Memory B cell (primary cell): ENCODE data around the gene MRPL45.

ENCODE experiments used
- ATAC-seq: fragments of 150-1000 bp; cut with Tn5 transposase; 2 replicates; pipeline ENCODE4 v1.10.0; 2021; ENCODE audit warnings: low read depth, mild to moderate bottlenecking, moderate library complexity
- DNase-seq, 2 donors: peaks; one replicate each; pipeline ENCODE4 v3.0.0; 2022; ENCODE audit warnings: low spot score in 2 of 2
- H3K27ac Mint-ChIP-seq: one replicate; pipeline ENCODE4 v1.8.0; 2022; ENCODE audit warnings: mild to moderate bottlenecking, moderate library complexity, mixed read lengths
- H3K27me3 Mint-ChIP-seq: one replicate; pipeline ENCODE4 v1.8.0; 2022; ENCODE audit warnings: mixed read lengths
- H3K36me3 Mint-ChIP-seq: one replicate; pipeline ENCODE4 v1.8.0; 2022; ENCODE audit warnings: mild to moderate bottlenecking, mixed read lengths
- H3K4me1 Mint-ChIP-seq: one replicate; pipeline ENCODE4 v1.8.0; 2022; ENCODE audit warnings: mixed read lengths
- H3K4me3 Mint-ChIP-seq: one replicate; pipeline ENCODE4 v1.8.0; 2022; ENCODE audit warnings: mild to moderate bottlenecking, moderate library complexity, mixed read lengths
- H3K9me3 Mint-ChIP-seq: one replicate; pipeline ENCODE4 v1.8.0; 2022; ENCODE audit warnings: mixed read lengths

Gene MRPL45

DNA sequence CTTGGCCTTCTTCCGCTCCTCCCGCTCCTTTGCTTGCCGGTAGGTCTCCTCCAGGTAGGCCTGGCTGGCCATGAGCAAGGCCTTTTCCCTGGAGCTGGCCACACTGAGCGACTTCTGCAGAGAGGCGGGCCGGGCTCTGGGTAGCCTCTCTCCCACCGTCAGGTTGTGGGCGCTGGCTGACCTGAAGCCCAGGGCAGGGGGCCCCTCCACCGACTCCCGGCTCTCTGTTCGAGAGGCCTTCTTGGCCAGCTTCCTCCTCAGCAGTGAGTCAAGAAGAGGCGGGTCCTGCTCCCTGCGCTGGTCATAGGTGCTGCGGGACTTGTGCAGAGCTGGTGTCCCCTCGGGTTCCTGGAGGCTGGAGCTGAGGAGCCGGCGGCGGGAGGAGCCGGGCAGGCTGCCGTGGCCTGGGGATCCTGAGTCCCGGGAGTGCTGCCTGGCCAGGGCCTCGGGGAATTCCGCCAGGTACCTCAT lies 34.0 kb downstream of the MRPL45 start:
- no peak for DNase-seq
- Mint-ChIP-seq H3K27ac (no peak overlapping the region), H3K27me3 (peaks cover 23% of the 10 kb centered on the region), H3K36me3 (no peaks in the 10 kb centered on the region), H3K4me1 (peaks cover 4% of the 10 kb centered on the region), H3K4me3 (no peak overlapping the region), H3K9me3 (no peaks in the 10 kb centered on the region)
- ATAC-seq: no peak

DNA sequence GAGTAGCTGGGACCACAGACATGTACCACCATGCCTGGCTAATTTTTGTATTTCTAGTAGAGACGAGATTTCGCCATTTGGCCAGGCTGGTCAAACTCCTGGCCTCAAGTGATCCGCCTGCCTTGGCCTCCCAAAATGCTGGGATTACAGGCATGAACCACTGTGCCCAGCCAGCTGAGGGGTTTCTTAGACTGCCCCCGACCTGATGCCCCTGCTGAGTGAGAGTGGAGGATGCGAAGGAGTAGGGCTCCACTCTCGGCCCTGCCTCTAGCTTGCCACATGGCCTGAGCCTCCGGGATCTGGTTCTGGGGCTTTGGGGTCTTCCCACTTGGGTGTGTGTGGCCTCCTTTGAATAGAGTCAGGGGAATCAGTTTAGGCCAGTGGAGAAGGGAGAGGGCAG lies 35.8 kb downstream of the MRPL45 start:
- H3K27me3 Mint-ChIP-seq: peaks cover 25% of the 10 kb centered on the region
- no peak for ATAC-seq

DNA sequence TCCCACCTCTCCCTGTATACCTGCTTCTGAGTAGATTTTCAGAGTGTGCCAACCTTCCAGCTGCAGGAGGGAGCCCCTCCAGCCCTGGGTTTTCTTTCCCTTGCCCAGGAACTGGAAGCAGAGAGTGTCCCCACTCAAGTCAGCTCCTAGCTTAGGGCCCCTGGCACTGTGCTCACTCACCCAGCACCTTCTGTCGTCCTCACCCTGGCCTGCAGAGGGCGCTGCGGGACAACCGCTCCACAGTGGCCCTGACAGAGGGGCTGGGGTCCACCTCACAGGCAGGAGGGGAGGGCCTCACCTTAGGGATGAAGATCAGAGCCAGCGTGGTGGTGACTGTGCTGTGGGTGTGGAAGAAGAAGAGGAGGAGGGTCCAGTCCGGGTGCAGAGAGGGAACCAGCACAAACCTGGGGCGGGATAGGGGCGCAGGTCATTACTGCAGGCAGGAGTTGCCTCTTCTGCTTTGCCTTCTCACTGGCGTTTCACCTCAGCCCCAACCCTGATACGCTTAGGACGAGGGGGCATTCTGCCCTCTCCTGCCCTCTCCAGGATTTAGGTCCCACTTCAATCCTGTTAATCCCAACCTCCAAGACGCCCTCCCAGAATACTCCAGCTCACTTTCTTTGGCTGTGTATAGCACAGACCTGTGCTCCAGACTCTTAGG lies 36.8 kb downstream of the MRPL45 start:
- no peaks in the 10 kb centered on the region for H3K9me3 Mint-ChIP-seq
- no peaks in the 10 kb centered on the region for H3K4me1 Mint-ChIP-seq
- no peak overlapping the region for H3K4me3 Mint-ChIP-seq
- peaks cover 22% of the 10 kb centered on the region for H3K27me3 Mint-ChIP-seq
- no peaks in the 10 kb centered on the region for H3K36me3 Mint-ChIP-seq
- no peak for ATAC-seq
- no peak overlapping the region for H3K27ac Mint-ChIP-seq
- DNase-seq: no peak

More for the DNA sequence above, 35.8 kb downstream of the MRPL45 start:
- no peak for DNase-seq
- H3K4me1 Mint-ChIP-seq: no peaks in the 10 kb centered on the region
- H3K4me3 Mint-ChIP-seq: no peak overlapping the region
- no peaks in the 10 kb centered on the region for H3K36me3 Mint-ChIP-seq
- no peak overlapping the region for H3K27ac Mint-ChIP-seq
- no peaks in the 10 kb centered on the region for H3K9me3 Mint-ChIP-seq

DNA sequence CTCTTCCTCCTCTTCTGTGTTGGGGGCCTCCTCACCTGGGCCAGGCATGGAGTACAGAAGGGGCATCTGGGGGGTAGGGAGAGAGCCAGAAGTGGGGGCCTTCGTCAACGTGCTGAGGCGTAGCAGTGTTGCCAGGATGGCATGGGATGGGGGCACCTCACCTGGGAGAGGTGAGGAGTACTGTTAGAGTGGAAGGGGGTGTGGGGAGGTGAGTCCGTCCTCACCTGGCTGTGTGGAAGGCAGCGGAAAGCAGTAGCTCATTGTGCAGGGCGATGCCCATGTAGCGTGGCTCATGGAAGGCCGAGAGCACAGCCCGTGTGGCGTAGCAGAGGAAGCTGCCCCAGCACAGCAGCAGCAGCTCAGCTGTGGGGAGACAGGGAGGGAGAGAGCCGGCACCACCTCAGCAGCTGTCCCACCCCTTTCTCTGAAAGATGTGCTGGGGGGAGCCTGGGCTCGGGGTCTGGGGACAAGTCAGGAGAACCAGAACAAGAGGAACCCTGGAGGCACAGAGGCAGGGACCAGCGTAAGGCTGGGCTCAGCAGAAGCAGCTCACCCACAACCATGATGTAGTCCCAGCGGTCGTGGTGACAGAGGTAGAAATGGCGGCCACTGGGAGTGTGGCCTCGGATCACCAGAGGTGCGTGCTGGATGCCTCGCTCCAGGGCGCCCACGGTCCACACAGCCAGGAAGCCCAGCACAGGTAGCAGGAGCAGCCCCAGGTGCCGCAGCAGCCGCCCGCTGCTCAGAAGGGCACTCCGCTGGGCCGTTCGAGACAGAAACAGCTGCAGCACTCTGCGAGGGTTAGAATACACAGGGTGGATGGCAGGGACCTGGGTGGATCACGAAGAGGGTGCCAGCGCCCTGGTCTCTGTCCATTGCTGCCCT lies 37.8 kb downstream of the MRPL45 start:
- DNase-seq (no peak), ATAC-seq (no peak)
- Mint-ChIP-seq H3K27ac (no peak overlapping the region), H3K27me3 (peaks cover 19% of the 10 kb centered on the region), H3K4me1 (no peaks in the 10 kb centered on the region), H3K4me3 (no peak overlapping the region), H3K9me3 (no peaks in the 10 kb centered on the region), H3K36me3 (no peaks in the 10 kb centered on the region)

DNA sequence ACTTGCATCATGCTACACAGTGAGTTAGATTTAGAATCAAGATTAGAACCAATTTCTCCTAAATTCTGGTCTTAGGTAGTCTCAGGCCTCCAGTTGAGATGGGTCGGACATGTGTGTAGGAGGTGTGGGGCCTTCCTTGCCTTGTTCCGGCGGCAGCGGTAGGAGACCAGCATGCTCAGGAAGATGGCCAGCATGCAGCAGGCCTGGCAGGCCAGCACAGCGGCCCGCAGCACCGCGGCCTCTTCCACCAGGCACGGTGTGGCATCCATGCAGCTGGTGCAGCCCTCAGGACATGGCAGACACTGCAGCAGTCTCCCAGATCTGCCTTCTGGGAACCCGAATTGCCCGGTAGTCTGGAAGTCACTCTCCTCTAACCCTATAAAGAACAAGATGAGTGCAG lies 39.9 kb downstream of the MRPL45 start:
- no peak overlapping the region for H3K4me3 Mint-ChIP-seq
- H3K36me3 Mint-ChIP-seq: no peaks in the 10 kb centered on the region
- H3K9me3 Mint-ChIP-seq: no peaks in the 10 kb centered on the region
- peaks cover 15% of the 10 kb centered on the region for H3K27me3 Mint-ChIP-seq
- DNase-seq: no peak
- no peak for ATAC-seq
- H3K27ac Mint-ChIP-seq: no peak overlapping the region
- H3K4me1 Mint-ChIP-seq: no peaks in the 10 kb centered on the region

DNA sequence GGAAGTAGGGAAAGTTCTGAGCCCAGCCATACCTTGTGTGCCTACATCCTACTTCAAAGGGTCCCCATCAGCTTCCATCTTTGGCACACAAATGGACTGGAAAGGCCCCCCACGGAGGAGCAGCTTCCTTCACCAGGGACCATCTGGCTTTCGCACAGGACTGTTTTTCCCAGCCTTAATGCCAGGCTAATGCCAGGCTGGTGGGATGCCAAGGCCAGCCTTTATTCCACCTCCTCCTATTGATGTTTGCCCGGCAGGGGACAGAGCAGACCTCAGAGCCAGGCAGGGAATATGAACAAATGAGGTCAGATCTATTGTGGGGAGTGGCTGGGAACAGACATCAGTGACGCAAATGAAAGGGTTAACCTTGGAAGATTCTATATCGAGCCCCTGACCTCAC lies 41.1 kb downstream of the MRPL45 start:
- DNase-seq: no peak
- H3K27me3 Mint-ChIP-seq: peaks cover 13% of the 10 kb centered on the region
- H3K36me3 Mint-ChIP-seq: no peaks in the 10 kb centered on the region
- no peaks in the 10 kb centered on the region for H3K4me1 Mint-ChIP-seq
- H3K4me3 Mint-ChIP-seq: no peak overlapping the region
- no peak overlapping the region for H3K27ac Mint-ChIP-seq
- H3K9me3 Mint-ChIP-seq: no peaks in the 10 kb centered on the region
- no peak for ATAC-seq

DNA sequence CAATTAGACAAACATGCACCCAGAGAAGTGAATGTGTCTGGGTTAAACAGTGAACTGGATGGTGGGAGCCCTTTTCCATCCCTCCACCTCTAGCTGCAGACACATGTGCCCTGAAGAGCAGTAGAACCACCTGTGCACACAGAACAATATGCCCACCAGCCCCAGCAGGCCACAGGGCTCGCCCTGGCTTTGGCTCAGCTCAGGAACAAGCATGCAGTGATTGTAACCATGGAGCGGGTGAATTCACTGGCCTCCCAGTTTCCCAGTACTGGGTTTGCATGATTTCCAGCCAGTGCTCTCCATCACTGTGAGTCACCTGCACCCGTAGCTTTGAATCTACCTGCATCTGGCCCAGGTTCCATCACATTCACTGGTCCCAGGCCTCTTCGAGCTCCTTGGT lies 41.6 kb downstream of the MRPL45 start:
- Mint-ChIP-seq H3K36me3 (no peaks in the 10 kb centered on the region), H3K27me3 (peaks cover 12% of the 10 kb centered on the region), H3K4me3 (no peak overlapping the region), H3K4me1 (no peaks in the 10 kb centered on the region), H3K9me3 (no peaks in the 10 kb centered on the region), H3K27ac (no peak overlapping the region)
- no peak for ATAC-seq
- DNase-seq: no peak

DNA sequence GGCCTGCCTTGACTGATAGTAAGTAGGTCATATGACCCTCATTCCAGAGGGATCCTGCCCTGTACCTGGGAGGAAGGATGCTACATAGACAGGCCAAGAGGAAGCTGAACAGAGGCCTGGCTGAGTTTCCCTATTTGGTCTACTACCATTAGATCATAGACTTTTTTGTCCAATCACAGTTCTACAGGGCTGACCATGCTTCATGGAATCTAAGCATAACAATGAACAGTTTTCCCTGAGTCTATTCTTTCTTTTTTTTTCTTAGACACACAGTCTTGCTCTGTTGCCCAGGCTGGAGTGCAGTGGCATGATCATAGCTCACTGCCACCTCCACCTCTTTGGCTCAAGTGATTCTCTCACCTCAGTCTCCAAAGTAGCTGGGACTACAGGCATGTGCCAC lies 42.9 kb downstream of the MRPL45 start:
- no peak for DNase-seq
- Mint-ChIP-seq H3K9me3 (no peaks in the 10 kb centered on the region), H3K4me3 (no peak overlapping the region), H3K4me1 (no peaks in the 10 kb centered on the region), H3K36me3 (no peaks in the 10 kb centered on the region), H3K27me3 (peaks cover 7% of the 10 kb centered on the region), H3K27ac (no peak overlapping the region)
- no peak for ATAC-seq

DNA sequence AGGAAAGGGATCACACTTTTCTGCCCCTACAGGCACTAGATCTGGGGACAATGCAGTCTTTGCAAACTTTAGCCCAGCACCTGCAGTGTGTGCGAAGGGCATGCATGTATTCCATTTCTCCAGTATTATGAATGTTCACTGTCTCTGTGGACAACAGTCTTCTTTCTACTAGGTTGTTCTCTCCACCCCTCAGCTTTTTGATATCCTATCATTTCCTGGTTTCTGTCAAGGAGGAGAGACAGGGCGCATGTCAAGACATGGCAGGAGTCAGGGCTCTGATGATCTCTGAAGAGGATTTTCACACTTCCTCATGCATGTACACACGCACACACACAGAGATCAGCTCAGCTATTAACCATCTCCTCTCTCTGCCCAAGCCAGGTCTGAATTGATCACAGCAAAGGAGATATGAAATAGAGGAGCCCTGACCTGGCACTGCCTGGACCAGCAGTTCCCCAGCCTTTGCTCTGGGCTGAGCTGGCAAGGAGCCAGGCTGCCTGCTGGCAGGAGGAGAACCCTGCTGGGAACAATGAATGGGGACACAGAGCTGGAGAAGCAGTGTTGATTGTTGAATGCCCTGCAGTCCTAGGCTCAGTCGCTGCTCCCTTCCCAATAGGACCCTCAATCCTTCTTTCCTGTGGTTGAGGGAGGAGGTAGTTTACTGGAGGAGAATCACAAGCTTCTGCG lies 44.2 kb downstream of the MRPL45 start:
- no peak for ATAC-seq
- H3K27ac Mint-ChIP-seq: no peak overlapping the region
- H3K4me1 Mint-ChIP-seq: no peaks in the 10 kb centered on the region
- no peak overlapping the region for H3K4me3 Mint-ChIP-seq
- H3K27me3 Mint-ChIP-seq: peaks cover 7% of the 10 kb centered on the region
- DNase-seq: no peak
- no peaks in the 10 kb centered on the region for H3K9me3 Mint-ChIP-seq
- no peaks in the 10 kb centered on the region for H3K36me3 Mint-ChIP-seq

DNA sequence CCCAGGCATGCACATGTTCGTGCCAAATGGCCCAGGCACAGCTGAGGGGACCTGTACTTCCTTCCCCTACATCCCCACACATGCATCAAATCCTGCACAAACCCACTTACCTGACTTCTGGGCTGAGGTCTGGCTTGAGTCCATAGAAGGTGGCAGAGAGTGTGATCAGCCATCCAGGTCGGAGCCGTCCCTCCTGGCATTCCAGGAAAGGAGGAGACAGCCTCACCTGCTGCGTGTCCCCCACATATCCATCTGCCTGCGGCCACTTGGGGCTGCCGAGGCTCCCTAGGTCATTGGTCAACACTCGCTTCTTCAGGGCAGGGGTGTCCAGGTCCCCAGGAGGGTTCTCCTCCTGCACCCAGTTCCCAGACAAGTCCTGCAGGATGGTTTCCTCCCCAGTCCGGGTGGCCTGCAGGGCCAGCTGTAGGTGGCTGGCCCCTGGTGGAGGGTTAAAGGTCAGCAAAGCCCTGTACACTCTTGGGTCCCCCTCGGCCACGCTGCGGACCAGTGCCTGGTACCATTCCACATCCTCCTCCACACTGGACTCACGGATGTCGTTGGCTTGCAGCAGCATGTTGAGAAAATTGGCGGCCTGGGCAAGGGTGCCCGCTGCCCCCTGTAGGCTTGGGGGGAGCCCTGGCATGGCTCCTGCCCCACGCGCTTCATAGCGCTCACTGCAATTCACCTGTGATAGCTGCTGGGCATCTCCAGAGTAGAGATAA lies 46.1 kb downstream of the MRPL45 start:
- H3K27ac Mint-ChIP-seq: no peak overlapping the region
- no peaks in the 10 kb centered on the region for H3K36me3 Mint-ChIP-seq
- peaks cover 5% of the 10 kb centered on the region for H3K27me3 Mint-ChIP-seq
- no peak overlapping the region for H3K4me3 Mint-ChIP-seq
- DNase-seq: no peak
- ATAC-seq: no peak
- no peaks in the 10 kb centered on the region for H3K4me1 Mint-ChIP-seq
- no peaks in the 10 kb centered on the region for H3K9me3 Mint-ChIP-seq

DNA sequence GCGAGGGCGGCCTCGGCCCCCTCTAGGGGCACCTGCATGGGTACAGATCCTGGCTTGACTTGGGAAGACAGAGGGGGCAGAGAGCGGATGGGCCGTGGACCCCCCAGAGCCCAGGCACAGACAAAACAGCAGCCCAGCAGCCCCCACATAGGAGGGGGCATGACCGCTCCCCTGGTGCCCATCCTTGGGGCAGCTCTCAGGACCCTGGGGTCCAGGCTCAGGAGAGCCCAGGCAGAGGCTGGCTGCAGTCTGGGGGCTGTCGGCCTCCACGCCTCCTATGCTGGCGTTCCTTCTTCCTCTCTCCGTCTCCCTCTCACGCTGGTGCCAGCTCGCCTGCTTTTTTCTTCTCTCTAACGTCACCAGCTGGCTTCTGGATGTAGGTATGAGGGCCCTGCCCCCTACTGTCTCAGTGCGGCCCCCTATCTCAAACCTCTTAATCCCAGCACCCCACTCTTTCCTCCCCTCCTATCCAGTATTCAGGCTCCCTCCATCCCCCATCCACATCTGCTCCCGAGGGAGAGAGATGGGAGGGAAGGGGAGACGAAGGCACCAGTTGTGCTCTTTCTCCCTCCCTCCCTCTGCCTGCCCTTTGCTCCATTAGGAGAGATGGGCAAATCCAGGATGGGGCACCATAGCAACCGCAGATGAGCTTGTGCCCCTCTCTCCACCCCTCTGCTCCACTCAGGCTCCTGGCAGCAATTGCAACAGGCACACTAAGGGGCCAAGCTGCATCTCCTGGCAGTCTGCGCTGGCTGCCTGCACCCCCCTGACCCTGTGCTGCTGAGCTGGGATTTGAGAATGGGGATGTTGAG lies 46.8 kb downstream of the MRPL45 start, which contains the start of gene GPR179:
TSS of gene GPR179 (minus strand) at position 349 of the 812 bp plus-strand sequence. CDS start at position 182, 167 bp downstream.
- no peaks in the 10 kb centered on the region for H3K36me3 Mint-ChIP-seq
- H3K27ac Mint-ChIP-seq: no peak within 1 kb of the TSS
- H3K4me1 Mint-ChIP-seq: no peaks in the 10 kb centered on the region
- H3K4me3 Mint-ChIP-seq: no peak within 1 kb of the TSS
- no peak for ATAC-seq
- no peak for DNase-seq
- H3K27me3 Mint-ChIP-seq: peaks cover 5% of the 10 kb centered on the region
- no peaks in the 10 kb centered on the region for H3K9me3 Mint-ChIP-seq

DNA sequence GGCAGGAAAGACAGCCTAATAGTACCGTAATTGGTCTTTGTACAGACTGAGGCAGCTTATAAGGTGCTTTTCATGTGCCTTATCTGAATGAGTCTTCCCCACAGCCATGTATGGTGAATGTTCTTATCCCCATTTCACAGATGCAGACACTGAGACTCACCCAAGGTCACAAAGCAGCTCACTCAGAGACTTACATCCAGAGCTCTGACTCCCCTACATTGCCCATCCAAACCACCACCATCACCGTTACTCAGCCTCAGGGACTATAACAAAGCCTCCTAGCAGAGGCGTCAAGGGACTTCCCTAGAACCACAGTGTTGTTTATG lies 47.4 kb downstream of the MRPL45 start:
- no peaks in the 10 kb centered on the region for H3K36me3 Mint-ChIP-seq
- no peak overlapping the region for H3K27ac Mint-ChIP-seq
- peaks cover 5% of the 10 kb centered on the region for H3K27me3 Mint-ChIP-seq
- no peak overlapping the region for H3K4me3 Mint-ChIP-seq
- H3K4me1 Mint-ChIP-seq: peaks cover 3% of the 10 kb centered on the region
- DNase-seq (no peak), ATAC-seq (no peak)
- H3K9me3 Mint-ChIP-seq: no peaks in the 10 kb centered on the region

DNA sequence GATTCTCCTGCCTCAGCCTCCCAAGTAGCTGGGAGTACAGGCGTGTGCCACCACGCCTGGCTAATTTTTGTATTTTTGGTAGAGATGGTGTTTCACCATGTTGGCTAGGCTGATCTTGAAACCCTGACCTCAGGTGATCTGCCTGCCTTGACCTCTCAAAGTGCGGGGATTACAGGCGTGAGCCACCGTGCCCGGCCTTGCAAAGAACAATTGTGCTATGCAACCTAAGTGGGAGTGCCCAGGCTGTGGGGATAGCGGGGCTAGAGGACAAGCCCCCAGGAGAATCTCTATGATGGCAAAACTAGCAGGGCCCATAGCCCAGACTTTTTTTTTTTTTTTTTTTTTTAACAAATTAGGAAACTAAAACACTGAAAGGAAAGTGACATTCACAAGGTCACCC lies 48.8 kb downstream of the MRPL45 start:
- no peak overlapping the region for H3K27ac Mint-ChIP-seq
- no peak overlapping the region for H3K4me3 Mint-ChIP-seq
- H3K9me3 Mint-ChIP-seq: no peaks in the 10 kb centered on the region
- no peaks in the 10 kb centered on the region for H3K36me3 Mint-ChIP-seq
- DNase-seq: no peak
- peaks cover 3% of the 10 kb centered on the region for H3K4me1 Mint-ChIP-seq
- peaks cover 5% of the 10 kb centered on the region for H3K27me3 Mint-ChIP-seq
- ATAC-seq: no peak
